ENCODE results near the gene DYRK3. TPM values are rescaled to one million over a fixed set of nuclear protein-coding genes. Genes with fewer than 3 reads are reported as not detected.
"Not testable (repeated sequence)": the region's sequence is repeated elsewhere in the genome, so short reads cannot be mapped to it uniquely, and the experiment has no call there.

Gene DYRK3
- total RNA-seq, 2 donors from 2014 or later = 2.6 to 9.7 TPM

- no peak overlapping the region for H3K27ac ChIP-seq
These were observed 1.3 kb downstream of the DYRK3 start for GRCh38 chr1:206636671-206637070.

DNA sequence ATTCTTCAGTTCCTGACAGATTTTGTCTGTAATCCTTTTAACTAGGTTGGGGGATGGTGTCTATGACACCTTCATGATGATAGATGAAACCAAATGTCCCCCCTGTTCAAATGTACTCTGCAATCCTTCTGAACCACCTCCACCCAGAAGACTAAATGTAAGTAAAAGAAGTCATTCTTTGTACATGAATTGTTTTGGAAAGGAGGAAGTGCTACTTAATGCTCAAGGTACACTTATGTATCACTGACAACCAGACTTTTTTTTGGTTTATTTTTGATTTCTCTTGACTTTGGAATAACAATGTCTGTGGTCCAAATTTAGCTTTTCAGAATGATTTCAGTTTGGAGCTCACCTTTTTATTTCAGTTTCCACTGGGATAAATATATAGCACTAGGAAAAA is 2.3 kb downstream of the DYRK3 start:
- H3K27ac ChIP-seq = no peak overlapping the region
- no peak overlapping the region for H3K4me3 ChIP-seq
- no peaks in the 10 kb centered on the region for H3K27me3 ChIP-seq (replicated peaks; ENCODE audit: insufficient read depth)
- intact Hi-C loops (cut with DNase I) = loop anchor here (10.0 kb wide), 2 partner anchors 77 to 167 kb away; no protein-coding TSS in a partner anchor
- no peaks in the 10 kb centered on the region for H3K9me3 ChIP-seq
- TF ChIP-seq POLR2A (IDR thresholded peaks at IDR 0.05) = no peak
- TF ChIP-seq, protein P1, sequence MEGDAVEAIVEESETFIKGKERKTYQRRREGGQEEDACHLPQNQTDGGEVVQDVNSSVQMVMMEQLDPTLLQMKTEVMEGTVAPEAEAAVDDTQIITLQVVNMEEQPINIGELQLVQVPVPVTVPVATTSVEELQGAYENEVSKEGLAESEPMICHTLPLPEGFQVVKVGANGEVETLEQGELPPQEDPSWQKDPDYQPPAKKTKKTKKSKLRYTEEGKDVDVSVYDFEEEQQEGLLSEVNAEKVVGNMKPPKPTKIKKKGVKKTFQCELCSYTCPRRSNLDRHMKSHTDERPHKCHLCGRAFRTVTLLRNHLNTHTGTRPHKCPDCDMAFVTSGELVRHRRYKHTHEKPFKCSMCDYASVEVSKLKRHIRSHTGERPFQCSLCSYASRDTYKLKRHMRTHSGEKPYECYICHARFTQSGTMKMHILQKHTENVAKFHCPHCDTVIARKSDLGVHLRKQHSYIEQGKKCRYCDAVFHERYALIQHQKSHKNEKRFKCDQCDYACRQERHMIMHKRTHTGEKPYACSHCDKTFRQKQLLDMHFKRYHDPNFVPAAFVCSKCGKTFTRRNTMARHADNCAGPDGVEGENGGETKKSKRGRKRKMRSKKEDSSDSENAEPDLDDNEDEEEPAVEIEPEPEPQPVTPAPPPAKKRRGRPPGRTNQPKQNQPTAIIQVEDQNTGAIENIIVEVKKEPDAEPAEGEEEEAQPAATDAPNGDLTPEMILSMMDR (IDR thresholded peaks at IDR 0.05) = no peak
- no peak for TF ChIP-seq POLR2AphosphoS5 (IDR thresholded peaks at IDR 0.05)
- H3K36me3 ChIP-seq = no peaks in the 10 kb centered on the region
- H3K4me1 ChIP-seq (replicated peaks) = peaks cover 5% of the 10 kb centered on the region
- DNase-seq (ENCODE audit: low spot score) = no peak

More at GRCh38 chr1:206636671-206637070, 1.3 kb downstream of the DYRK3 start:
- H3K27me3 ChIP-seq (replicated peaks; ENCODE audit: insufficient read depth) = no peaks in the 10 kb centered on the region
- no peaks in the 10 kb centered on the region for H3K9me3 ChIP-seq
- peaks cover 5% of the 10 kb centered on the region for H3K4me1 ChIP-seq (replicated peaks)
- WGBS = 50% methylated on average over 4 of the region's 4 CpGs
- TF ChIP-seq POLR2A (IDR thresholded peaks at IDR 0.05) = no peak
- TF ChIP-seq POLR2AphosphoS5 (IDR thresholded peaks at IDR 0.05) = no peak
- TF ChIP-seq, protein P1 (IDR thresholded peaks at IDR 0.05) = no peak
- no peak overlapping the region for H3K4me3 ChIP-seq
- intact Hi-C loops (cut with DNase I) = loop anchor here (10.0 kb wide), 2 partner anchors 78 to 168 kb away; no protein-coding TSS in a partner anchor
- no peaks in the 10 kb centered on the region for H3K36me3 ChIP-seq
- no peak for DNase-seq (ENCODE audit: low spot score)

DNA sequence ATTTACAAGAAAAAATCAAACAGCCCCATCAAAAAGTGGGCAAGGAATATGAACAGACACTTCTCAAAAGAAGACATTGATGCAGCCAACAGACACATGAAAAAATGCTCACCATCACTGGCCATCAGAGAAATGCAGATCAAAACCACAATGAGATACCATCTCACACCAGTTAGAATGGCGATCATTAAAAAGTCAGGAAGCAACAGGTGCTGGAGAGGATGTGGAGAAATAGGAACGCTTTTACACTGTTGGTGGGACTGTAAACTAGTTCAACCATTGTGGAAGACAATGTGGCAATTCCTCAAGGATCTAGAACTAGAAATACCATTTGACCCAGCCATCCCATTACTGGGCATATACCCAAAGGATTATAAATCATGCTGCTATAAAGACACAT is 6.7 kb downstream of the DYRK3 start:
- H3K4me1 ChIP-seq (replicated peaks); H3K4me3 ChIP-seq; intact Hi-C loops (cut with DNase I); DNase-seq (ENCODE audit: low spot score); H3K36me3 ChIP-seq; H3K27me3 ChIP-seq (replicated peaks; ENCODE audit: insufficient read depth); H3K27ac ChIP-seq; H3K9me3 ChIP-seq: not testable (repeated sequence)
- WGBS = 75% methylated on average over 2 of the region's 2 CpGs

- no peaks in the 10 kb centered on the region for H3K27me3 ChIP-seq (replicated peaks; ENCODE audit: insufficient read depth)
- intact Hi-C loops (cut with DNase I) = no loop called here
- no peak for DNase-seq (ENCODE audit: low spot score)
- no peaks in the 10 kb centered on the region for H3K9me3 ChIP-seq
- no peaks in the 10 kb centered on the region for H3K4me1 ChIP-seq (replicated peaks)
- 87% methylated on average over 3 of the region's 3 CpGs for WGBS
- H3K36me3 ChIP-seq = no peaks in the 10 kb centered on the region
- H3K27ac ChIP-seq = no peak overlapping the region
- no peak for TF ChIP-seq POLR2A (IDR thresholded peaks at IDR 0.05)
- TF ChIP-seq, protein P1 (IDR thresholded peaks at IDR 0.05) = no peak
- TF ChIP-seq POLR2AphosphoS5 (IDR thresholded peaks at IDR 0.05) = no peak
- no peak overlapping the region for H3K4me3 ChIP-seq
These were observed 7.9 kb downstream of the DYRK3 start for GRCh38 chr1:206643118-206643698.

- H3K27me3 ChIP-seq (replicated peaks; ENCODE audit: insufficient read depth) = no peaks in the 10 kb centered on the region
- DNase-seq (ENCODE audit: low spot score) = no peak
- H3K27ac ChIP-seq = no peak overlapping the region
- H3K36me3 ChIP-seq = no peaks in the 10 kb centered on the region
- 79% methylated on average over 1 of the region's 1 CpG for WGBS
- H3K4me3 ChIP-seq = no peak overlapping the region
- TF ChIP-seq, protein P1 (IDR thresholded peaks at IDR 0.05) = no peak
- TF ChIP-seq POLR2A (IDR thresholded peaks at IDR 0.05) (no peak), POLR2AphosphoS5 (IDR thresholded peaks at IDR 0.05) (no peak)
- intact Hi-C loops (cut with DNase I) = no loop called here
- no peaks in the 10 kb centered on the region for H3K9me3 ChIP-seq
- H3K4me1 ChIP-seq (replicated peaks) = no peaks in the 10 kb centered on the region
These were observed 11.2 kb downstream of the DYRK3 start for GRCh38 chr1:206646504-206646903.
